Right lobe of liver (tissue), 6 donors: ENCODE data around the gene CLHC1. TPM values are rescaled to one million over a fixed set of nuclear protein-coding genes. Genes with fewer than 3 reads are reported as not detected.
A peak's percentile ranks its signal among the peaks of the same experiment; 100 is the strongest.

ENCODE experiments used
- ATAC-seq, 4 donors: fragments of 200-7000 bp; cut with Tn5 transposase; one replicate each; pipeline ENCODE4 v1.9.1; 2020; ENCODE audit warnings: mild to moderate bottlenecking in 4 of 4, moderate library complexity in 4 of 4
- DNase-seq, 3 donors: peaks; one replicate each; pipeline ENCODE4 v3.0.0-alpha.2; 2020
- H3K27ac ChIP-seq, 3 donors: fragments of 200-600 bp; one replicate each; pipeline ENCODE4 v1.8.0; 2022
- H3K27me3 ChIP-seq, 2 donors: fragments of 200-600 bp; one replicate each; pipeline ENCODE4 v1.8.0; 2022
- H3K36me3 ChIP-seq, 4 donors: fragments of 200-600 bp; sonication (generic) in 1 of 4; one replicate each; pipeline versions ENCODE4 v1.5.1 to v1.8.0; 2017 to 2022; ENCODE audit warnings: control low read depth in 1 of 4
- H3K4me1 ChIP-seq, 4 donors: fragments of 200-600 bp; sonication (generic) in 1 of 4; one replicate each; pipeline versions ENCODE4 v1.5.1 to v1.8.0; 2017 to 2022; ENCODE audit warnings: control low read depth in 1 of 4
- H3K4me3 ChIP-seq, 3 donors: fragments of 200-600 bp; one replicate each; pipeline ENCODE4 v1.8.0; 2022
- H3K9me3 ChIP-seq, 4 donors: fragments of 200-600 bp; sonication (generic) in 1 of 4; one replicate each; pipeline versions ENCODE4 v1.5.1 to v1.8.0; 2017 to 2022; ENCODE audit warnings: control low read depth in 1 of 4
- POLR2A ChIP-seq: fragments of 450-650 bp; IDR thresholded peaks from one replicate; pipeline ENCODE4 v1.6.1; 2017; ENCODE audit warnings: antibody characterized with exemption, mild to moderate bottlenecking
- WGBS: methylation state at CpG from one replicate; pipeline ENCODE4 v1.1.6; 2018; ENCODE audit warnings: low coverage, low lambda C conversion rate; ENCODE audit not compliant: insufficient coverage; ENCODE audit errors: missing lambda C conversion rate; 5-methylcytosine and 5-hydroxymethylcytosine counted together
- intact Hi-C, 2 donors: fragments of 100-400 bp; cut with DNase I; formaldehyde crosslinking; loops; one replicate each; pipeline versions ENCODE4 v1.11.2 to v1.14.1; 2022
- total RNA-seq, 6 experiments: library from RNA; depleted of rRNA in 2 of 6; stranded (reverse); fragments of >200 nt in 2 of 6; fragmentation: NEBNext Ultra II Directional in 3 of 6; extraction: Animal tissue kit (Norgen Biotek cat#: 25700) in 3 of 6; gene quantifications; one replicate each; pipeline versions ENCODE4 v1.1.0 to v1.2.4, GENCODE V29; 2016 to 2023
- TF ChIP-seq, protein P1 (sequence below), 4 donors: fragments of 200-600 bp in 3 of 4; fragments of 450-650 bp in 1 of 4; IDR thresholded peaks; one replicate each; pipeline versions ENCODE4 v1.5.1 to v1.8.0; 2016 to 2022; ENCODE audit warnings: antibody characterized with exemption in 4 of 4, mild to moderate bottlenecking in 2 of 4
- donor health status: DM: no; HTN: yes; CAD: no.
- donor health status: DM: no; HTN: no; CAD: no.
- donor health status: DM: no; HTN: no; CAD: no.
- donor health status: DM: no; HTN: yes; CAD: no.
- donor health status: DM: no; HTN: yes; CAD: no.

Gene CLHC1
- total RNA-seq, 6 experiments from 2014 or later, result 1.5 to 5.0 (median 3.7) TPM

DNA sequence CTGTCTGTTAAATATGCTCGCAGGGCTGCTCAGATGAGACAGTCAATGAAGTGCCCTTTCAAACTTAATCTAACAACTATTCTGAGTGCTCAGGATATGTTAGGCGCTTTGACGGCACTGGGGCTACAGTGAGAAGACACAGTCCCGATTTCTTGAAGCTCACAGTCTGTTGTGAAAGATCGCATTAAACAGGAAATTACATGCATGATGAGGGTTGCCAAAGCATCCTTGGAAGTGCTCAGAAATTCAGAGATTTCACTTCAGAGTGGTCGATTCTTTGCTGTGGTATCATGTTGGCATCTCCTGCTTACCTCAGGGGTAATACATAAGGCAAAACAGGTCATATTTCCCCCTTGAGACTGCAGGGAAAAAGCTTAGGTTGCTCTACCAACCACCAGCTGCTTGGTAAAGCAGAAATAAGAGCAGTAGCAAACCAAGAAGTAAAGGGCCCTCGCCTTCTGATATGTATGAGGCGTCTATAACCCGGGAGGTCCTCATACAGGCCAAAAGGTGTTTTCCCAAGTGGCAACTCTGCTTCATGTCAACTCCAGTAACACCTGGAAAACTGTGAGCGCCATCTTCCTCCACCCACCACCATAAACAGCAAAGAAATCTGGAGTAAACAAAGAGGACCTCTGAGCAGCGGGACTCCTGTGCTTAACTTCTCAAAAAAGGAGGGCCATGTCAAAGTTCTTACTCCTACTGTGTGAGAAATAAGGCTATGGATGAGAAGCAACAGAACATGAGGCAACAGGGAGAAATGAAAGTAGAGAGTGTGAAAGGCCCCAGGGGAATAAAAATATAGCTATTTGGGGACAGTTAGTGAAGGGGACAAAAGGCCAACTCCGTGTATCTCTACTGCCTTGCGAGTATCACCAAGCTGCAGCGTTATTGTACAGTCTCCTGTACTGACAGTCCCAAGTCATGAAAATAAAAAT is 79.3 kb downstream of the CLHC1 start:
- H3K27ac ChIP-seq, result no peak overlapping the region

DNA sequence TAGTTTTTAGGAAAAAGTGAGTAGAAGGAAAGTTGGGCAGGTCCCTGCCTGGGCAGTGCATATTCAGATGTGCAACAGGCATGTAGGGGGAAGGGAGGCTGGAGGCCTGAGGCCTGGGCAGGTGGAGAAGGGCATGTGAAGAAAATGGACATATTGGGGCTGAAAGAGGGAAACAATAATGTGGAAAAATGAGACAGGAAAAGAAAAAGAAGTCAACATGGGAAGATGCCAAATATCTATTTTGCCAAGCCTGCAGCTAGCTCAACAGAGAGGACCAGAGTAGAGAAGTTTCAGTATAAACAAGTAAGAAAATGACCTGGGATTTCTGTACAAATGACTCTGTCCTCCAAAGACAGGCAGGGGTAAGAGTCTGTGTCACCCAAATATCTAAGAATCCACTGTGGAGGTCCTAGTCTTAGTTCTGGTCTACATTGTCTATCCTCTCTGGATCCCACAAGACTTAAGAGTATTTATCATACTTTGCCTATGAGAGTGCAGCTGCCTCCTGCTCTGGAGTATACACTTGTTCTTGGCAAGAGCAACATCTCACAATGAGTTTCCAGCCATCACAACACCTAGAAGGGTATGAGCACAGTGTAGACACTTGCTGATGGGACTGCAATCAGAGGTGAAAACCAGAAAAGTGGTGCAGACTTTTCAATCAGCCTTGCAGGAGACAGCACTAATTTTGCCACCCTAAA is 80.2 kb downstream of the CLHC1 start:
- Histone ChIP-seq H3K27ac (no peak overlapping the region), H3K27me3 (no peaks in the 10 kb centered on the region), H3K4me3 (no peak overlapping the region), H3K36me3 (no peaks in the 10 kb centered on the region), H3K9me3 (no peaks in the 10 kb centered on the region), H3K4me1 (no peaks in the 10 kb centered on the region)
- ATAC-seq (no peak), DNase-seq (no peak)
- intact Hi-C loops, result loop anchor here in 1 of 2 donors (10.0 kb wide), 1 partner anchor 127 kb away; no protein-coding TSS in a partner anchor
- TF ChIP-seq, protein P1, sequence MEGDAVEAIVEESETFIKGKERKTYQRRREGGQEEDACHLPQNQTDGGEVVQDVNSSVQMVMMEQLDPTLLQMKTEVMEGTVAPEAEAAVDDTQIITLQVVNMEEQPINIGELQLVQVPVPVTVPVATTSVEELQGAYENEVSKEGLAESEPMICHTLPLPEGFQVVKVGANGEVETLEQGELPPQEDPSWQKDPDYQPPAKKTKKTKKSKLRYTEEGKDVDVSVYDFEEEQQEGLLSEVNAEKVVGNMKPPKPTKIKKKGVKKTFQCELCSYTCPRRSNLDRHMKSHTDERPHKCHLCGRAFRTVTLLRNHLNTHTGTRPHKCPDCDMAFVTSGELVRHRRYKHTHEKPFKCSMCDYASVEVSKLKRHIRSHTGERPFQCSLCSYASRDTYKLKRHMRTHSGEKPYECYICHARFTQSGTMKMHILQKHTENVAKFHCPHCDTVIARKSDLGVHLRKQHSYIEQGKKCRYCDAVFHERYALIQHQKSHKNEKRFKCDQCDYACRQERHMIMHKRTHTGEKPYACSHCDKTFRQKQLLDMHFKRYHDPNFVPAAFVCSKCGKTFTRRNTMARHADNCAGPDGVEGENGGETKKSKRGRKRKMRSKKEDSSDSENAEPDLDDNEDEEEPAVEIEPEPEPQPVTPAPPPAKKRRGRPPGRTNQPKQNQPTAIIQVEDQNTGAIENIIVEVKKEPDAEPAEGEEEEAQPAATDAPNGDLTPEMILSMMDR (IDR thresholded peaks at IDR 0.05), result no peak
- TF ChIP-seq POLR2A, result no peak

More for the DNA sequence above, 79.3 kb downstream of the CLHC1 start:
- TF ChIP-seq POLR2A, result no peak
- TF ChIP-seq, protein P1 (IDR thresholded peaks at IDR 0.05), result no peak
- DNase-seq (no peak), ATAC-seq (peak in 1 of 4 donors; percentile 20)
- intact Hi-C loops, result loop anchor here in 1 of 2 donors (10.0 kb wide), 1 partner anchor 128 kb away; no protein-coding TSS in a partner anchor
- Histone ChIP-seq H3K9me3 (no peaks in the 10 kb centered on the region), H3K4me3 (no peak overlapping the region), H3K36me3 (no peaks in the 10 kb centered on the region), H3K27me3 (no peaks in the 10 kb centered on the region), H3K4me1 (no peaks in the 10 kb centered on the region)
- WGBS, result 66% methylated on average over 12 of the region's 14 CpGs

DNA sequence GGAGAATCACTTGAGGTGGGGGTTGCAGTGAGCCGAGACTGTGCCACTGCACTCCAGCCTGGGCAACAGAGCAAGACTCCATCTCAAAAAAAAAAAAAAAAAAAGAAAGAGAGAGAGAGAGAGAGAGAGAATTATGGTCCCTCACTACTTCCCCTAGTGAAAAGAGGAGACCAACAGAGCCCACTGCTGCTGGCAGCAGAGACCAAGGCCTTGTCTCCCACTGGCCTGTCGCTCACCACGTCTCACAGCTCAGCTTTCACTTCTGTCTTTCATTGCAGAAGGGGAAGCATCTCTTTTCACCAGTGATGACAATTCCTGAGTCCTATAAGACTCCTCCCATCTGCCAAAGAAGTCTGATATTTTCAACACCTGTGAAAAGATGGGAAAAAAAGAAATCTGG is 81.3 kb downstream of the CLHC1 start:
- Histone ChIP-seq H3K4me1 (no peaks in the 10 kb centered on the region), H3K36me3 (no peaks in the 10 kb centered on the region), H3K27ac (no peak overlapping the region), H3K4me3 (no peak overlapping the region), H3K9me3 (no peaks in the 10 kb centered on the region), H3K27me3 (no peaks in the 10 kb centered on the region)
- DNase-seq (no peak), ATAC-seq (peak; percentile 49 to 78 (median 58))
- TF ChIP-seq, protein P1 (IDR thresholded peaks at IDR 0.05), result no peak
- TF ChIP-seq POLR2A, result no peak
- 65% methylated on average over 3 of the region's 3 CpGs for WGBS
- intact Hi-C loops, result loop anchor here in 1 of 2 donors (10.0 kb wide), 1 partner anchor 126 kb away; no protein-coding TSS in a partner anchor

DNA sequence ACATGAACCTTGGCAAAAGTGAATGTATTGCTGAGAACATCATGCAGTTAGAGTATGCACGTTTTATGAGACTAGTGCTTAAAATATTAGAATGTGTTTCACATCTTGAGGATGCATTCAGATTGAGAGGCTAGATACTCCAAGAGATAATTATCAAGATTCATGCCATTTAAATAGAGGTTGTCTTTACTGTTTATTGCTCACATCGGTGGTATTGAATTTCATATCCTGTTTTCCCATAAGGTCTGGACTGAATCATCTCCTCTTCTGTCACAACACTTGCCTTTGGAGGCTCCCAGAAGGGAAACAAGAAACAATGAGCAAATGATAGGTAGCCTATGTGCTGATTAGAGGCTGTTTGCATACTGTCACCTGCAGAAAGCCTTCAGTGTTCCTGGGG is 83.8 kb downstream of the CLHC1 start:
- Histone ChIP-seq H3K36me3 (no peaks in the 10 kb centered on the region), H3K4me1 (no peaks in the 10 kb centered on the region), H3K27ac (no peak overlapping the region), H3K9me3 (no peaks in the 10 kb centered on the region), H3K4me3 (no peak overlapping the region), H3K27me3 (no peaks in the 10 kb centered on the region)
- ATAC-seq, result peak in 2 of 4 donors; percentile 55 to 58
- intact Hi-C loops, result no loop called here
- TF ChIP-seq, protein P1 (IDR thresholded peaks at IDR 0.05), result no peak
- no peak for TF ChIP-seq POLR2A
- 48% methylated on average over 2 of the region's 2 CpGs for WGBS
- no peak for DNase-seq
